NCI-H1417 (cell line): ENCODE data around the gene GTF2F1.
"Not testable (repeated sequence)": the region's sequence is repeated elsewhere in the genome, so short reads cannot be mapped to it uniquely, and the experiment has no call there.

Experiments used
- DNase-seq, 3 experiments: peaks; one replicate each; lab custom pipeline; 2025; lab: John Stamatoyannopoulos, UW

GTF2F1 gene

DNA sequence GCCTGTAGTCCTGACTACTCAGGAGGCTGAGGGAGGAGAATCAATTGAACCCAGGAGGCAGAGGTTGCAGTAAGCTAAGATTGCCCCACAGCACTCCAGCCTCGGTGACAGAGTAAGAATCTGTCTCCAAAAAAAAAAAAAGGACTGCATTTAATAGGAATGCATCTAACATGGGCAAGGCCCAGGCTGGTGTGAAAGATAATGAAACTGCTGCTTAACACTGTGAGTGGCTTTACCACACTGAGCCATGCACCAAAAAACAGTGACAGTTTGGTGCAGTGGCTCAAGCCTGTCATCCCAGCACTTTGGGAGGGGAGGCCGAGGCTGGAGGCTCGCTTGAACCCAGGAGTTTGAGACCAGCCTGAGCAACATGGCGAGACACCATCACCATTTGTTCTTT lies 8.6 kb downstream of the GTF2F1 start:
- no peak for DNase-seq

- no peak for DNase-seq
Observed at GRCh38 chr19:6383188-6383587, 9.8 kb downstream of the GTF2F1 start.

DNA sequence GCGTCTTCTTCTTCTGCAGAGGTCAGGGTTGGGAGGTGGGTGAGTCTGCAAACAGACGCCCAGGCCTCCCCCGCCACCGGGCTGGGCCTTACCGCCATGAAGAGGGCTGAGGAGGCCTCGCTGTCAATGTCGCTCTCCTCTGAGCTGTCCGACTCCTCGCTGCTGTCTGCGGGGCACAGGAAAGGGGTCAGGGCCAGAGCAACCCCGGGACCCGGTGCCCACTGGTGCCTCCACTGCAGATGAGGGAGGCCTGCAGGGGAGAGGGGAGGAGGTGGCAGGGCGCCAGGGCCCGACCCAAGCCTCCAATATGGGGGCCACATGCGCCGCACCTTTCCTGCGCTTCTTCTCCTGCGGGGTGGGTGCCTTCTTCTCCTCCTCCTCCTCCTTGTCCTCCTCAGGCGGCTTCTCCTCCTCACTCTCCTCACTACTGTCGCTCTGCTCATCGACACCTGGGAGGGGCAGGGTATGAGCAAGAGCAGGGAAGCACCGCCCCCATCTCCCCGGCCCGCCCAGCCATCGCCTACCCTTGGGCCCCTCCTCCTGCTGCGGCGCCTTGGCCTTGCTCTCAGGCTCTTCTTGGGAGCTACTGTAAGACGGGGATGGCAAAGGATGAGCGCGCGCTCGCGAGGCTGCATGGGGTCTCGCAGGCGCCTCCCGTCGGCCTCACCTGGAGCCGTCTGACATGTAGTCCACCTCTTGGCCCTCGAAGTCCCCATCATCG lies 11.8 kb downstream of the GTF2F1 start:
- no peak for DNase-seq

GRCh38 chr19:6379744-6380143 lies 13.2 kb downstream of the GTF2F1 start:
- DNase-seq: no peak

DNA sequence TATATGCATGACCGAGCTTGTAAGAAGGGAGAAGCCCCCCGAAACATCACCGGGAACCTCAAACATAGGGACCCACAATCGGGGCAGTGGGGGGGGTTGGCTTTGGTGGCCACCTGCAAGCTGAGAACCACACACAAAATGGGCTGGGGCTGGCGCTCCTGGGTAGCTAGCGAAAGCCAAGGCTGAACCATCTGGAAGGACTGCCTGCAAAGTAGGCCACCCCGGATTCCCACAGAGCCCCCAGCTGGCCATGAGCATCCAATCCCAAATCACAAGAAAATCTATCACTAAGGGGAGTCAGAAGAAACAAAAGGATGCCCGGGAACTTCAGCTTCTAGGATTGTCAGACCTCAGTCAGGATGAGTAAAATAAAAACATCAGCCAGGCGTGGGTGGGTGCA lies 14.5 kb downstream of the GTF2F1 start:
- no peak for DNase-seq

DNA sequence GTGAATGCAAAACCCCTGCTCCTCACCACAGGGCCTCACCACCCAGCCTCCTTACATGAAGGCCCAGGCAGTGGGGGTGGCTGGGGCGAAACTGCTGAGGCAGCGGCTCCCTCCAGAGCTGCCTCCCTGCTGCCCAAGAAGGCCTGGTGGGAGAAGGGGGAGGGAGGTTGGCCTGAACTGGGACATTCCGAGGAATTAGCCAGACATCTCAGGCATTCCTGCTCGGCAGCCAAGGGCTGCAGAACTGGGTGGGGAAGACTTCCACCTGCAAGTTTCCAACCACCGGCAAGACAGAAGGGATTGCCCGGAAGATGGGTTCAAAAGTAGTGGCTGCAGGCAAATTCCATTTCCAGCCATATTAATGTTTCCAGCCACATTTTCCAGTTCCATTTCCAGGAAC lies 14.9 kb downstream of the GTF2F1 start:
- DNase-seq: no peak

- no peak for DNase-seq
Observed at GRCh38 chr19:6376512-6377190, 16.3 kb downstream of the GTF2F1 start.

GRCh38 chr19:6375411-6376010 lies 17.5 kb downstream of the GTF2F1 start, which contains the start of gene PSPN:
PSPN (minus strand) TSS chr19:6375933; CDS start chr19:6375849, 84 bp downstream.
- no peak for DNase-seq

DNA sequence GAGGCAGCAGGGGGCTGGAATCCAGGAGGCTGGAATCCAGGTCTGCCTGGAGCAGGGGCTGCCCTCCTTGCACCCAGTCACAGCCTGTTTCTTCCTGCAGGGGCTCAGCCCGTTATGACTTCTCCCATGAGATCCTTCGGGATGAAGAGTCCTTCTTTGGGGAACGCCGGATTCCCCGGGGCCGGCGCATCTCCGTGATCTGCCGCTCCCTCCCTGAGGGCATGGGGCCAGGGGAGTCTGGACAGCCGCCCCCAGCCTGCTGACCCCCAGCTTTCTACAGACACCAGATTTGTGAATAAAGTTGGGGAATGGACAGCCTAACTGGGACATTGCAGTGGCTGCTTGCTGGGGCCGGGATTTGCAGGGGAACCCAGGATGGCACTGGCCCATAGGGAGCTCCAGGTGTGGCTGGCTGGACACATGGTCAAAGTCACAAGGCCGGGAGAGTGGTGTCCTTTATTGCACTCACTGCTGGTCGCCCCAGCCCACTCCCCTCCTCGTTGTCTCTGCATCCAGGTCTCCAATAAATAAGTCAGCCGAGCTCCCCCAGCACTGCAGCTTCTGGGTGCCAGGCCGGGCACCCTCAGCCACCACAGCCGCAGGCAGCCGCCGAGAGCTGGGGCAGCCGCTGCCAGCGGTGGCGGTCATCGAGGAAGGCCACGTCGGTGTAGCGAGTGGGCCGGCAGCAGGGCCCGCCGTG lies 18.1 kb downstream of the GTF2F1 start:
- no peak for DNase-seq

GRCh38 chr19:6374161-6374709 lies 18.7 kb downstream of the GTF2F1 start:
- no peak for DNase-seq

GRCh38 chr19:6373813-6374108 lies 19.2 kb downstream of the GTF2F1 start:
- no peak for DNase-seq

DNA sequence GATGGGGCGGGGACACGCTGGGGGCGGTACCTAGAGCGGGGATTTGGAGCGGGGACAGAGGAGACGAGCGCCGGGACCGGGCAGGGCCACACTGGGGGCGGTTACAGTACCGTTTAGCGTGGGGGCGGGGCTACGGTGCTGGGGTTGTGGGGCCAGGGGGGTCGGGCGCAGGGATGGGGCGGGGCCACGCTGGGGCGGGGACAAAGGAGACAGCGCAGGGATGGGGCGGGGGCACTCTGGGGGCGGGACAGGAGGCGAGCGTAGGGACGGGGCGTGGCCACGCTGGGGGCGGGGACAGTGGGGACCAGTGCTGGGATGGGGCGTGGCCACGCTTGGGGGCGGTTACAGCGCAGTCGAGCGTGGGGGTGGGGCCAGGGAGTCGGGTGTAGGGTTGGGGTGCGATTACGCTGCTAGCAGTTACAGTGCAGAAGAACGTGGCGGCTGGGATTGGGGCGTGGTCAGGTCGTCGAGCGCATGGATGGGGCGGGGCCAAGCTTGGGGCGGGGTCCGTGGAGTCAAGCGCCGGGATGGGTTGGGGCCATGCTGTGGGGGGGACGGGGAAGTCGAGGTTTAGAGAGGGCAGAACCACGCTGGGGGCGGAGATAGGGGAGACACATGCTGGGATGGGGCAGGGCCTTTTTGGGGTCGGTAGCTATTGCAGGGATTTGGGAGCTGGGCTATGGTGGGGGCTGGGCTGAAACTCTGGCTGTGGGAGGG lies 19.7 kb downstream of the GTF2F1 start:
- DNase-seq: peak; percentile 91 to 98 (median 95)

DNA sequence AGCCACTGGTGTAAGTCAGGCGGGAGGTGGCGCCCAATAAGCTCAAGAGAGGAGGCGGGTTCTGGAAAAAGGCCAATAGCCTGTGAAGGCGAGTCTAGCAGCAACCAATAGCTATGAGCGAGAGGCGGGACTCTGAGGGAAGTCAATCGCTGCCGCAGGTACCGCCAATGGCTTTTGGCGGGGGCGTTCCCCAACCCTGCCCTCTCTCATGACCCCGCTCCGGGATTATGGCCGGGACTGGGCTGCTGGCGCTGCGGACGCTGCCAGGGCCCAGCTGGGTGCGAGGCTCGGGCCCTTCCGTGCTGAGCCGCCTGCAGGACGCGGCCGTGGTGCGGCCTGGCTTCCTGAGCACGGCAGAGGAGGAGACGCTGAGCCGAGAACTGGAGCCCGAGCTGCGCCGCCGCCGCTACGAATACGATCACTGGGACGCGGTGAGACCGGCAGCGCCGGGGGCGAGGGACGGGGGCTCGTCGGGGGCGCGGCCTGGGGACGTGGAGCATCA lies 20.3 kb downstream of the GTF2F1 start, which contains the start of gene ALKBH7:
Gene ALKBH7, plus strand, starts transcription at position 201 of the 502 bp plus-strand sequence. Its CDS starts 27 bp downstream, at position 228.
- peak; percentile 92 to 100 (median 99) for DNase-seq

- no peak for DNase-seq
Observed at GRCh38 chr19:6364353-6364752, 28.6 kb downstream of the GTF2F1 start.

- no peak for DNase-seq
Observed at GRCh38 chr19:6362351-6362801, 30.6 kb downstream of the GTF2F1 start.

DNA sequence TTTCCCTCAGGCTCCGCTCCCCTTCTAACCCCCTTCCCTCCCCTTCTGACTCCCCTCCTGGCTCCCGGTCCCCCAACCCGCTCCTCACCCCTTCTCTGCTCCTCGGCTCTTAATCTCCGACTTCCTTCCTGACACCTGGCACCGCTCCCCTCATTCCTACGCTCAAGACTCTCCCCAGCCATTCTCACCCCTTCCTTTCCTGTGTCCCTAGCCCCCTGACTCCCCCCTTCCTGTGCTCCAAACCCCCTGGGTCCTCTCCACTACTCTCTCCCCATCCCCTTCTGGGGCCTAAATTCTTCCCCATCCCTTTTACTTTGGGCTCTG lies 31.0 kb downstream of the GTF2F1 start:
- DNase-seq: peak in 1 of 3 experiments; percentile 51

GRCh38 chr19:6360857-6361216 lies 32.1 kb downstream of the GTF2F1 start:
- not testable (repeated sequence) for DNase-seq

DNA sequence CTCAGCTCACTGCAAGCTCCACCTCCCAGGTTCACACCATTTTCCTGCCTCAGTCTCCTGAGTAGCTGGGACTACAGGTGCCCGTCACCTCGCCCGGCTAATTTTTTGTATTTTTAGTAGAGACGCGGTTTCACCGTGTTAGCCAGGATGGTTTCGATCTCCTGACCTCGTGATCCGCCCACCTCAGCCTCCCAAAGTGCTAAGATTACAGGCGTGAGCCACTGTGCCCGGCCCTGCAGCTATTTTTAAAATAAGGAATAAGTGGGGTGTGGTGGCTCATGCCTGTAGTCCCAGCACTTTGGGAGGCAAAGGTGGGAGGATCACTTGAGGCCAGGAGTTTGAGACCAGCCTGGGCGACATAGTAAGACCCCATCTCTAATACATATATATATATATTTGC lies 32.5 kb downstream of the GTF2F1 start:
- DNase-seq: not testable (repeated sequence)

GRCh38 chr19:6359568-6360341 lies 33.2 kb downstream of the GTF2F1 start:
- no peak for DNase-seq

GRCh38 chr19:6358003-6358402 lies 35.0 kb downstream of the GTF2F1 start:
- no peak for DNase-seq

- no peak for DNase-seq
Observed at GRCh38 chr19:6357174-6357573, 35.8 kb downstream of the GTF2F1 start.
